ENCODE measurements around the gene SYT9.

GRCh38 chr11:7506243-7506642 lies 254.5 kb downstream of the SYT9 start:
- TF ChIP-seq POLR2AphosphoS5 (IDR thresholded peaks at IDR 0.05; ENCODE audit: low read depth, low read length) (no peak), TAF1 (IDR thresholded peaks at IDR 0.05; ENCODE audit: low read depth, low read length) (no peak), POLR2A (IDR thresholded peaks at IDR 0.05; ENCODE audit: low read depth, low read length) (no peak), POU2F2 (IDR thresholded peaks at IDR 0.05; ENCODE audit: low read depth, low read length) (no peak), SPI1 (IDR thresholded peaks at IDR 0.05; ENCODE audit: low read depth, low read length) (peak; percentile 73), PAX5 (IDR thresholded peaks at IDR 0.05; ENCODE audit: insufficient read depth, low read length, severe bottlenecking) (no peak)
